HG03025 (cell line): ENCODE results near the gene SFMBT1.

Source experiments
- ATAC-seq: cut with Tn5 transposase; IDR thresholded peaks from one replicate; pipeline ENCODE4 v1.9.1; 2021; ENCODE audit warnings: mild to moderate bottlenecking, moderate library complexity; ENCODE audit not compliant: unreplicated experiment, low FRiP score

SFMBT1 gene

DNA sequence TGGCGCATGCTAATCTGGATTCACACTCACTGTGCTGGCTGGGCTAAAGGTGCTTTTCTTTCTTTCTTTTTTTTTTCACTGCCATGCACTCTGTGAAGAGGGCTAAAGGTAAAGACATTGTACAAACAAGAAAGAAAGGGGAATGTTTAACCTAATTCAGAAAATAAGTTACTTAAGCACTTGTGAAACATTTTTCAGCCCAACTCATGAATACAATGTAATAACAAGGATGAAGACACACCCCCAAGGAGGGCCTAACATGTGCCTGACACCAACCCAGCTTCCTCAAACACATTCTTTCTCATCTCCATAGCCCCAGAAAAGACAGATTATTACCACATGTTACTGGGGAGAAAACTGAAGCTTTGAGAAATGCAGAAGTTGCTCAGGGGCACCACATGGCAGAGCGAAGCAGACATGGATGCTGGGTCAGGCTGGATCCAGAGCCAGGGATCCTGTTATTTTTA lies 154.2 kb downstream of the SFMBT1 start:
- no peak for ATAC-seq

DNA sequence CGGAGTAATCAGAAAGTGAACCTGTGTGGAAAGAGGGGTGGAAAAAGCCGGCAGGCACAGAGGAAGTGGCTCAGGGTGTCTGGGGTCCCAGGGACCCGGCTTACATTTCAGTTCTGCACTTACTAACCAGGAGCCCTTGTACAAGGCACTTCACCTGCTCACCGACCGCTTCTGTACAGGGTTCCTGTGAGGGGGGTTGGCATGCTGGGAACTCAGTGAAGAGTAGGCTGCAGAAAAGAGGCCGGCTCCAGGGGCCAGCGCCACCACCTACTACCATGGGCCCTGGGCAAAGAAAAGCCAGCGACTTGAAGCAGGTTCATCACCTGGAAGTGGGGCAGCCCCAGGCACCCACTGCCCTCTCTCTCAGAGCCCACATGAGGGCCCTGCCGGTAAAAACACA lies 154.7 kb downstream of the SFMBT1 start:
- no peak for ATAC-seq

DNA sequence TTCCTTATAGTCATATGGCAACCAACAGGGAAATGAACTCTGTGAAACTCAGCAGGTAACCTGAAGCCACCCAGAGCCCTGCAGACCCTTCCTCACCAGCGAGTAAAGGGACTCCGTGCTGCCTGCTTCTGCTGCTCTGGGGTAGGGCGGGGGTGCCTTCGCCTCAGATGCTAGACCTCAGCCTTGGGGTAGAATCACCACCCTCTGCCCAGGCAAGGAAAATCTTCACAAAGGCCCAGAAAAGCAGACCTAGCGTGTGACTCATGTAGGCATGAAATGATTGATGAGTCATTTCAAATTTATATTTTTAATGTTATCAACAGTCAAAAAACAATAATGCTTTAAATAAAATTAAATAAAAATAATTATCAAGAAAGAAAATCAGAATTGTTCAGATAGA lies 155.1 kb downstream of the SFMBT1 start:
- no peak for ATAC-seq

DNA sequence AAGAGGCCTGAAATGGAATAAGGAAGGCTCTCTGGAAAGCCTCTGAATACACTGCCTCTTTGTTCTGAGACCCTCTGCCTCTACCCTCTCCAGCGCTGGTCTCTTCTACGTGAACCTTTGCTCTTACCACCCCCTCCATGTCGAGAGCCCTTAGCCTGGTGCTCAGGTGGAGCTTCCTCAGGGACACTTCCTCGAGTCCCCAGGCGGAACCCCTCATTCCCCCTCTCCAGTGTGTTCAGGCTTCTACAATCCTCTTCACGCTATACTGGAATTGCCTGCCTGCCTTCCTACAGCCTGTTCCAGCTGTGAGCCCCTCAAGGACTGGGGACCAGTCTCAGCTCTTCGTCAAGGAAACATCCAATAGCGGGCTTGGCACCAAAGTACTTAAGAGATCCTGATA lies 156.0 kb downstream of the SFMBT1 start:
- no peak for ATAC-seq

DNA sequence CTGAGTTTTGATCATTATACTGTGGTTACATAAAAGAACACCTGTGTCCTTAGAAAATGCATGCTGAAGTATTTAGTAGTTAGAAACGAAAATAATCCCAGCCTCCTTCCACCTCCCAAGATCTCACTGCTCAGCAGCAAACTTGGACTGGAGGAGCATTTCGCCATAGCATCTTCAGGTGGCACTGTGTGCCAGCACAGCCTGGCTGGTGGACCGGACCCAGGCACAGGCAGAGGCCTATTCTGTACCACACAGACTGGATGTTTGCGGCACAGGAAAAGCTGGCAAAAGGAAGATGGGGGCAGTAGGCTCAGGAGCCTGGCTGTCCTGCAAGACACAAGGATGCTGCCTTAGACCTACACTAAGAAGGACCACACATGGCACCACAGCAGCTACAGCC lies 158.7 kb downstream of the SFMBT1 start:
- ATAC-seq: no peak

DNA sequence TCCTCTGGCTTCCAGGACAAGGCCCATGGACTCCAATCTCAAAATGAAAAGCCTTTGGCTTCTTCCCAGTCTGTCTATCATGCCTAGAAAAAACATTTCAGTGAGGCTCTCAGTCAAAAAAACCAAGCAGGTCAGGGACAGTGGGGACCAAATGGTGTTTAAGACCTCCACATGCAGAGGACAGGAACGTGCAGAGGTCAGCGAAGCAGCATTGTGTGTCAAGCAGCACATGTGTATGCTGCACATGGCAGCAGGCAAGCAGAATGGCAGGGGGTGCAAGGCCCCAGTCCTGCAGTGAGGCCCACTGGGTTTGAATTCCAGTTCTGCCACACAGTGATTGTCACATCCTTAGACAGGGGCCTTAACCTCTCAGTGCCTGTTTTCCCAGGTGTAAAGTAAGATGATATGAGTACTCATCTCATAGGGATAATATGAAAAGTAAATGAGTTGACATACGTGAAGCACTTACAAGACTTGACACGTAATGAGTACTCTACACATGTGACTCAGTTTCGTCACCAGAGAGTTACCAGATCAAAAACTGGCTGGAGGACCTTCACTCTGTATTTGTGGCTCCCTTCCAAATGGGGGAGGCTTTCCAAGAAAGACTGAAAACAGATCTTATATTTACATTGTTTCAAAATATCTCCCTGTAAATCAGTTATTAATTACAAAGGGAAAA lies 159.7 kb downstream of the SFMBT1 start:
- ATAC-seq: no peak

DNA sequence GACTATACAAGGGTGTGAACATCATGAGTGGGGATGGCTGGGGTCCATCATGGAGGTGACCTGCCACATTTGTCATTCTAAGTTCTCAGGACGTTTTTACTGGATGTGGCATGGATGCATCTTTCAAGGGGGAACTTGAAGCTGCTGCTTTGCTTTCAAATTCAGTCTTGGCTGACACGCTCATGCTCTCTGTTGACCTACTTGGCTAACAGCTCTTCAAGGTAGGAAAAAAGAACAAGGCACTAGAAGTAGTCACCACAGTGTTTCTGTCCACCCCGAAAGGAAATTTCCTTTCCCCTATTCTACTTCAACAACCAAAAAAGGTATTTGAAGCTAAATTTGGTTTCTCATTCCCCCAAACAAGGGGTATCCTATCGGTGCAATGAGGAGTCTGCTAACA lies 163.5 kb downstream of the SFMBT1 start:
- ATAC-seq: no peak

DNA sequence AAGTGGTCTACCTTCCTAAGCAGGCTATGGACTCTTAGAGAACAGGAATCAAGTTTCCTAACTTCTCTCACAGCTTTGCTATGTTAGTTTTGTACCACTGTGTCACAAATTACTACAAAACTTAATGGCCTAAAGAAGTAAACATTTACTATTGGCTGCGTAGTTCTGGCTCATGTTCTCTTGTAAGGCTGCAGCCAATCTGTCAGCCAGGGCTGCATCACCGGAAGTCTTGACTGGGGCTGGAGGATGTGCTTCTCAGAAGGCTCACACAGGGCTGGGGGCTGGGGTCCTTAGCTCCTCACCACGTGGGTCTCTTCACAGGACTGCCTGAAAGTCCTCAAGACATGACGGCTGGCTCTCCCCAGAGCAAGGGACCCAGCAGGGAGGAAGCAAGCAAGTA lies 164.0 kb downstream of the SFMBT1 start:
- no peak for ATAC-seq

DNA sequence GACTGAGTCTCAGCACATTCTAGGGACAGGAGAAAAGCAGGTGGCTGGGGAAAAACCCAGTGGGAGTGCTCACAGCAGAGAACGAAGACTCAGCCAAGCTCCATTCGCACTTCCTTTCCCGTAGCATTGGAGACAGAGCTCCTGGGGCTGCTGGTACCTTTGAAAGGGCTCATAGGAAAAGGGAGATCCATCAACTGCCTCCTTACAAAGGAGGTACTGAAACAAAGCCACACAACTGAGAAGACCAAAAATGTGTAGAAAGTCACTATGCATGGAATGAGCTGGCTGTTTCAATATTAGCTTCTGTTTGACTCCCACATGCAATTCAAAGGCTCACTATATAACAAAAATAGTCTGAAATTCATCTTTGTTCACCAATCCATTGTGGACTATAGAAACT lies 165.4 kb downstream of the SFMBT1 start:
- no peak for ATAC-seq

DNA sequence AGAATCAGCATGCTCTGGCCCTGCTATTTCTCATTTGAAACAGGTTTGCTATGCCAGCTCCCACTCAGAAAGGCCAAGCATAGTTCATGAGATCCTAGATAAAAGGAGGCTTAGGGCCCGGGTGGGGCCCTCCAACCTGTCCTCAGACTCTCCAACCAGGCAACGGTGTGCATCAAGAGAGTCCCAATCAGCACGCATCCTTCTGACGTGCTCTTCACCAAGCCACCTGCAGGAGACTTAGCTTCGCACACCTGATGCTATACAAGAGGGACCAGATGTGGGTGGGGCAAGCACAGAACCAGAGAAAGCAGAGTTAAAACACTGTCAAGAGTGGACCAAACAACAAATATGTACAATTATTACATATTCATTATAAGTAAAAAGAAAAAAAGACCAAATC lies 165.8 kb downstream of the SFMBT1 start:
- no peak for ATAC-seq

DNA sequence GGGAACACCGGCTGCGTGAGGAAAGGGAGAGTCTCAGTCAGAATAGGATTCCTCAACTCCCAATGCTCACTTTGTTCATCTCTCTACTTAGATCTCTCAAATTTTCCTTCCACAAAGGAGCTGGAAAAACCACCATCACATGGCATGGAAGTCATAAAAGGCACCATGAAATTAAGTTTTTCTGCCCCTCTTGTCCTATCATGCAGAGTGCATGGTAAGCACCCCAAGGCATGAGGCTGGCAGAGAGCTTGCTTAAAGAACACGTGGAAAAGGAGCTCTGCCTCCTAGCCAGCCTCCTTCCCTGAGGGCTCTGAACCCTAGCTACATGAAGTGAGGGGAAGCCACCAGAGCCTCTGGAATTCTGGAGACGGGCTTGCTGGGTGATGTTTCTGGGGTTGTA lies 166.3 kb downstream of the SFMBT1 start:
- no peak for ATAC-seq

DNA sequence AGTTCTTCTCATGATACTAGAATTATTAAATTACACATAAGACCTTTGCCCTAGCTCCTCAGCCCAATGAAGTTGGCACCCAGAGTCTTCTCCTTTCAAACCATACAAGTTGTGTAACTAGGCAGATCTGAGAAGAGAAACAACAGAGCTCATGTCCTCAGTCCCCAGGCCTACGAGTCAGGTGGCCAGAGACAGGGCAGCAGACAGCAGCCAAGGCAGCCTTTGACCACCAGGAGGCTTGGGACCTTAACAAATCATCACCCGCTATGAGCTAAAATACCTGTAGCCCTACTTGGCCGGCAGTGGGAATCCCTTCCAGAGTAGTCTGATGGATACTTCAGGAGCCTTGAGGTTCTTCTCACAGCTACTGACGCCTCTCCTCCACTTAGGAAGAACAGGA lies 166.8 kb downstream of the SFMBT1 start:
- ATAC-seq: no peak

DNA sequence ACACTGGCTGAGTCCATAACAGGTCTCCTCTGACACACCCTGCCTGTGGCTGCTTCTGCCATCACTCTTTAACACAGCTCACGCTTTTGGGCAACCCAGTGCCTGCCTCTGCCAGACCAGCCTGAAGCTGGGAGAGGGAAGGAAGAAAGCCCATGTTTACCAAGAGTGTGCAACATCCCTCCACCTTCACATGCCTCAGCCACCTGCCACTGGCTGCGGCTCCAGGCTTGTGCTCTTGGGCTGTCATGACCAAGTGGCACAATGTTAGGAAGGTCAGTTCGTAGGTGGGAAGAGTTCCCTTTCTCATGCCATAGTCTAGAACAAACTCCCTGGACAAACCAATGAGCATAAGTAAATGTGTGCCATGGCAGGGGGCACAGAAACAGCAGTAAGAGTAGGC lies 168.8 kb downstream of the SFMBT1 start:
- ATAC-seq: no peak

DNA sequence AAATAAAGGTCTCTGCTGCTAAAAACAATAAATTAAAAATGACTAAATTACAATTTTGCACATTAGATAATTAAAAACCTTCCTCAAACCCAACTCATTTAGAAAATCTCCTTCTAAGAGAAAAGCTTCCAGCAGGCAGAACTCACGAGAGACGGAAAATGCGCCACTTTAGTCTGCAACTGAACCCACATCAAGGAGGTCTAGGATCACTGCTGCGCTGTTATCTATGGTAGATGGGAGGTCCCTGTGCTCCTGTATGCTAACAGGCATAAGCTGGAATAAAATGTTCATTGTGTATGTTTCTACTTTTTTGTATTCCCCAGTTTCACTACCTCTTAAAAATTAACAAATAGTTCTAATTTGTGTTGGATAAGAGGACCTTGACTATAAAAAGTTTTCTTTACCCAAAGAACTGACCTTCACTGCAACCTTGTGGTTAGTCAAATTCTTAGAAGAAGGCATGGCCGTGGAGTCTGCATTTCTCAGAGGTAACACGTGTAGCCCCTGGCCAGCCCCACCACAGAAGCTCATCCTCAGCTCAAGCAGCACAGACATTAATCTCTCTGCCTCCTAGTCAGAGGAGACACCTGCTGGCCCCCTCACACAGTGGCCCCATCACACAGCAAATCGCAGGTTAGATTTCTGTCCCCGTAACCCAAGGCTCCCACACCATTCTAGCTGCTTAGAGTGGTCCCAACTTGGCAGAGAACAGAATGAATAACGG lies 170.8 kb downstream of the SFMBT1 start:
- ATAC-seq: no peak

DNA sequence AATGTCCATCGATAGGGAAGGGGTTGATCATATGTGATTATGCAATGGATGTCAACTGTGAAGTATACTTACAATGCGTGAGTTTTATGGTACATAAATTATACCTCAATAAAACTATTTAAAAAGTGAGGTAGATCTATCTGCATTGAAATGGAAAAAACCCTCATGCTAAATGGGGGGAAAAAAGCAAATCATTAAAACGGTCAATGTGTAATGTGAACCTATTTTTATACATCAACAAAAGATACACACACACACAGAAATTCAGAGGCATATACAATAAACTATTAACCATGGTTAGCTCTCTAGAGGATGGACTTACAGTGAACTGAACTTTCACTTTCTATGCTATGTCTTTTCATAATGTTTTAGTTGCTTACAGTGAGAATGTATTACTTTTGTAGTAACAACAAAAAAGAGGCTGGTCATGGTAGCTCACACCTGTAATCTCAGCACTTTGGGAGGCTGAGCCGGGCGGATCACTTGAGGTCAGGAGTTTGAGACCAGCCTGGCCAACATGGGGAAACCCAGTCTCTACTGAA lies 171.6 kb downstream of the SFMBT1 start:
- ATAC-seq: no peak

DNA sequence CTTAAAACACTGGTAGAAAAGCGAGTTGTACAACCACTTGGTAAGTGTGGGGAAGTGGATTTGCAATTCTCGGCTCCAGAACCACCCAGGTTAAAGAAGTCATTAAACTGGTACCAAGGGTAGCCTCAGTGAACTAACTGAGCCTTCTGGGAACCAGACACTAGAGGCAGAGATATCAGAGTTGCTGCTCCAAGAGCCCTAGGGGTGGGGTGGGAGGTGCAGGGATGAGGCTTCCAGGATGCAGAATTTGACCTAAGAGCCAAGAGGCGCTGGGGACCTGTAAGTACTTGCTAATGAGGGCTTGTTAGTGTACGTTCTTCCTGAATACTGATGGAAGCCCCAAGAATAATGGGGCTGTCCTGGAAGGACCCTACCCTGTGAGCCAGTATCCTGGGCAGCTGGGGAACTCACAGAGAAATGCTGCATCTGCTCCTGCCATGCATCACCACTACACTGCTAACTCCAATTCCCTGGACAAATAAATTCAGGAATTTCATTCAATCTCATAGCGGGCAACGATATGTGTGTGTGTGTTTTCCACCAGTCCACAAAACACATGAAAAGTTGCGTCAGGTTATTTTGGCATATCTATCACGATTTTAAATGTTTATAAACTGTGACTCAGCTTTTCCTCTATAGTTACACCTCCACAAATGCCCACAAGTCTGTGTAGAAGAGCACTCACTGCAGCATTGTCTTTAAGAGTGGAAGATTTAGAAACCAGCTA lies 172.3 kb downstream of the SFMBT1 start:
- ATAC-seq: no peak

DNA sequence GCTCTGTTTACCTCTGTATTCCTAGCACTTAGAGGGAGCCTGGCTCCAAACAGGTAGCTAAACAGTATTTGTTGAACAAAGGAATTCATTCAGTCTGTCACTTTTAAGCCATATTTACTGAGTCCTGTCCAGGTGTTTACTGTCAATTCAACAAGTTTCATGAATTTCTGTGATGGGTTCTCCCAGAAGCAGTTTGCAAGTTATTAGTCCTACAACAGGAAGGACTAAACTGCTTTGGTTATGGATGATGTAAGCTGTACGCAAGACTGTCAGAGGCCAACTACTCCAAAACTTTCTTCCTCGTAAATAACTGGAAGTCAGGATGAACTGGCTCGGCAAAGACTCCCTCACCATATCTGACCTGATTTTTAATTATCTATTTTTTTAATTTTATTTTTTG lies 173.6 kb downstream of the SFMBT1 start:
- no peak for ATAC-seq

DNA sequence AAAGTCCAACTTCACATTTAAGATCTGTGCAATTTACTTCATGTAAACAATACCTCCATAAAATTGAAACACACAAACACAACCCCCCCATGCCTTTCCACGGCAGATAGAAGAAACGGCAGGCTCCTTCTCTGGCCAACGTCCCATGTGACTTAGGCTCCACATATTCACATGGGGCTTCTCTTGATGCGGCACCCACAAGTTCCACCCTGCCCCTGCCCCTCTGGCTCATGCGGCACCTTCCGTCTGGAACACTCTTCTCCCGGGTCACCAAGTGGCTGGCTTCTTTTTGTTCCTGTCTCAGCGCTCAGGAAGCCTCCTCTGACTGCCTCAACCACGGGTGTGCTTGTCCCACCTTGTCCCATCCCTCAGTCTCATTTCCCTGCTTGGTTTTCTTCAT lies 174.1 kb downstream of the SFMBT1 start:
- ATAC-seq: no peak

DNA sequence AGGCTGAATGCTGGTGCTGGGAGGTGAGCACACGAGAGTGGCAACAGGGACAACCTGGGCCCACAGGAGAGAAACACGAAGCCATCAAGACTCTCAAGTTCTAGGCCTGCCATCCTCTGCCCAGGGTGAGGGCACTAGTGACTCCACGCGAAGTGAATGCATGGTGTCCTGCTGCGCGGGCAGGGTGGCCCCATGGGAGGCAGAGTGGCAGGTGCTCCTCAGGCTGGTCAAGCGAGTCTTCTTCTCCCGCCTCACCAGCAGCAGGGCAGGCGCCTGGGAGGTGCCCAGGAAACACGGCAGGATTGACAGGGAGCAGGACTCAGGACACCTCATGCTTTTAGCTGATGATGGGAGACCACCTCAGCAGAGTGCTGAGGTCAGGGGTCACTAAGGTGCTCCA lies 175.4 kb downstream of the SFMBT1 start:
- ATAC-seq: no peak

DNA sequence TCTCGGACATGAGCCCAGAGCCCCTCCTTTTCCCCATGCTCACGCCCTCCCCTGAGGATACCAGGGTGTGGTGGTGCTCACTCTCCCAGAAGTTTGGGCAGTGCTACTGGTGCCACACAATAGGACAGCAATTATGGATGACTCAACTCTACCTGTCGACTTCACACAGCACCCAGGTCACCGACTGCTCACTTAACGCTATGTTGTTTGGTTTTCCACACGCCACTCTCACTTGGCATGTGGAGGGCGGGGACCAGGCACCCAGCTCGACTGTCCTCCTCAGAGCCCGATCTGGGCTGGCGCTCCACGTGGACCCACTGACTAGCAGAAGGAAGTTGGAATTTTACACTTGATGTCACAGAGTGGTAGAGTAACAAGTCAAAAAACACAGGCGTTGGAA lies 179.4 kb downstream of the SFMBT1 start:
- ATAC-seq: no peak

DNA sequence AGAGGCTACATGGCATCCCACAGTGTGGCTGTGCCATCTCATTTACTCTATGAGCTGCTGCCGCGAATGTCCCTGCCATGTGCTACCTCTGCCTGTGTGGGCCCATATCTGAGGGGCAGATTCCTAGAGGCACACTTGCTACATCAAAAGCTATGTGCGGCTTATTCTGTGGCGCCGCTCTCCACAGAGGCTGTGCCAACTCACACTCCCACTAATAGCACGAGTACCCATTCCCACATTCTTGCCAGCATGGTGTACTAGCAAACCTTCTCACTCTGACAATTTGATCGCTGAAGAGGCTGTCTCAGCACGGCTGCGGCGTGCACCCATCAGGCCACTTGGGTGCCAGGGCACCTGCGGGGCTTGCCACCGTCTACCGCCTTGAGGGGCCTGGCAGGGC lies 179.9 kb downstream of the SFMBT1 start:
- no peak for ATAC-seq

DNA sequence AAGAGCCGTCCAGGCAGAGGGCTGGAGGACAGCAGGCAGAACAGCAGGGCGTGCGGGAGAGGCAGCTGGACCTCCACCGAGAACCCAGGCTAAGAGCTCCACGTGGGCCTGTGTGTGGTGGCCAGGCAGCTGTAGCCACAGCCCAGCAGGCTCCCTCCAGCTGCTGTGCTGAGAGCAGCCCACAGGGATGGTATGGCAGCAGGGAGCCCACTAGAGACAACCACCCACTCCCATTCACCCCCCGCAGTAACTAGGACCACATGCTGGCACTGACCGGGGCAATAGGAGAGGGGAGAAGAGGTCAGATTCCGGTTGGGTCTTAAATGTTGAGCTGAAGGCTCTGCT lies 185.5 kb downstream of the SFMBT1 start:
- ATAC-seq: no peak
